ENCODE results near the gene GPRC5D. TPM values are rescaled to one million over a fixed set of nuclear protein-coding genes. Genes with fewer than 3 reads are reported as not detected.

Gene GPRC5D
- total RNA-seq, 1 donor from 2014 or later = not detected

DNA sequence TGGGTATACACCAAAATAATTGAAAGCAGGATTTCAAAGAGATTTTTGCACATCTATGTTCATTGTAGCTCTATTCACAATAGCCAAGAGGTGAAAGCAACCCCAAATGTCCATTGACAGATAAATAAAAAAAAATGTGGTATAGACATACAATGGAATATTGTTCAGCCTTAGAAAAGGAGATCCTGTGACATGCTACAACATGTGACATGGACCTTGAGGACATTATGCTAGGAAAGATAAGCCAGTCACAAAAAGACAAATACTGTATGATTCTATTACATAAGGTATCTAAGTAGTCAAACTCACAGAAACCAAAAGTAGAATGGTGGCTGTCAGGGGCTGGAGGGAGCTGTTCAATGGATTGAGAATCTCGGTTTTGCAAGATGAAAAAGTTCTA, 12.1 kb downstream of the GPRC5D start:
- H3K4me3 ChIP-seq (ENCODE audit: low read depth, low read length) = no peak overlapping the region
- TF ChIP-seq, protein P1, sequence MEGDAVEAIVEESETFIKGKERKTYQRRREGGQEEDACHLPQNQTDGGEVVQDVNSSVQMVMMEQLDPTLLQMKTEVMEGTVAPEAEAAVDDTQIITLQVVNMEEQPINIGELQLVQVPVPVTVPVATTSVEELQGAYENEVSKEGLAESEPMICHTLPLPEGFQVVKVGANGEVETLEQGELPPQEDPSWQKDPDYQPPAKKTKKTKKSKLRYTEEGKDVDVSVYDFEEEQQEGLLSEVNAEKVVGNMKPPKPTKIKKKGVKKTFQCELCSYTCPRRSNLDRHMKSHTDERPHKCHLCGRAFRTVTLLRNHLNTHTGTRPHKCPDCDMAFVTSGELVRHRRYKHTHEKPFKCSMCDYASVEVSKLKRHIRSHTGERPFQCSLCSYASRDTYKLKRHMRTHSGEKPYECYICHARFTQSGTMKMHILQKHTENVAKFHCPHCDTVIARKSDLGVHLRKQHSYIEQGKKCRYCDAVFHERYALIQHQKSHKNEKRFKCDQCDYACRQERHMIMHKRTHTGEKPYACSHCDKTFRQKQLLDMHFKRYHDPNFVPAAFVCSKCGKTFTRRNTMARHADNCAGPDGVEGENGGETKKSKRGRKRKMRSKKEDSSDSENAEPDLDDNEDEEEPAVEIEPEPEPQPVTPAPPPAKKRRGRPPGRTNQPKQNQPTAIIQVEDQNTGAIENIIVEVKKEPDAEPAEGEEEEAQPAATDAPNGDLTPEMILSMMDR (conservative IDR thresholded peaks at IDR 0.05; ENCODE audit: low read depth, low read length) = no peak
- no peak for DNase-seq (ENCODE audit: low read depth)

DNA sequence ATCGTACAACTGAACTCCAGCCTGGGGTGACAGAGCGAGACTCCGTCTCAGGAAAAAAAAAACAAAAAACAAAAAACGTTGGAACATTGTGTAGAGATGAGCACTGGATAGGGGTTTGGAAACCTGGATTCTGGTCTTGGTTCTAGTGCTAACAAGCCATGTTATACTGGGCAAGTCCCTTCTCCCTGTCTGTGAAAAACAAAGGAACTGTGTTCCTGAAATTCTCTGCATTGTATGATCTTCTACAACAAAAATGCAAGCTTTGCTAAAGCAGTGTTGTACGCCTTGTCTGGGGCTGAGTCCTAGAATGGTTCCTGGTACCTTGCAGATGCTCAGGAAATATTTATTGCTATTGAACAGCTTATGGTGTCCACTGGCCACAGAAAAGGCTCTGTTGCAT, 13.4 kb downstream of the GPRC5D start:
- DNase-seq (ENCODE audit: low read depth) = no peak
- H3K4me3 ChIP-seq (ENCODE audit: low read depth, low read length) = no peak overlapping the region
- TF ChIP-seq, protein P1 (conservative IDR thresholded peaks at IDR 0.05; ENCODE audit: low read depth, low read length) = no peak

DNA sequence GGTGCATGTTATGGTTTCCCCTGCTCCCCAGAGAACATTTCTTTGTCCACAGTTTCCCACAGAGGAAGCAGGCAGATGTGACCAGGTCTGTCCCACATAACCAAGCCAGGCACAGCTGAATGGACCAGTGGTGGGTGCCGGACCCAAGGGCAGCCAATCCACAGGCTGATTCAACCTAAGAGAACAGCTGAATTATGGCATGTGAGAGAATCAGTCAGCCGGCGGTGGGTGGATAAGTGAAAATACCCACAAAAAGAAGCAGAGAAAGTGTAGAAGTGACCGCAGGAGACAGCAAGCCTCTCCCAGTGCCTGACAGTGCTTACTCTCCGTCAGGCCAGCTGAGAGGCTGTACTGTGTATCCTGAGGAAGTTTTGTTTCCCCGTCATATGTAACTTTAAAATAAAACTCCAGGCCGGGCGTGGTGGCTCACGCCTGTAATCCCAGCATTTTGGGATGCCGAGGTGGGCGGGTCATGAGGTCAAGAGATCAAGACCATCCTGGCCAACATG, 14.9 kb downstream of the GPRC5D start:
- H3K4me3 ChIP-seq (ENCODE audit: low read depth, low read length) = no peak overlapping the region
- no peak for DNase-seq (ENCODE audit: low read depth)
- TF ChIP-seq, protein P1 (conservative IDR thresholded peaks at IDR 0.05; ENCODE audit: low read depth, low read length) = no peak

DNA sequence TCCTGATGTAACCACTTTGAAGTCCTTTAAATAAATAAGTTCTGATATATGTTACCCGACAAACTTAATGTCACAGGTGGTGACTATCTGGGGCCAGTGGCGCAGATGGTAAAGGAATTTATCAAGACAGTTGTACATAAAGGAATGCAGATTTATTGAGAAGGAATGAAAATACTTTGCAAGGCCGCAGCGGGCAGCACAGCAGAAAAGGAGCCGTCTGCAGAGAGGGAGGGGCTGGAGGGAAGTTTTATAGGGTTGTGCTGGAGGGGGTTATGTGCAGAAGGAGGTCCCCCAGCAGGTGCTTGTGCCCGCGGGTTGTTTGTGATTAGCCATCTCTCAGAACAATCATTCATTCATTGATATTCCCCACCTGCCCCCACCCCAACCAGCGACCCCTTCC, 17.4 kb downstream of the GPRC5D start:
- TF ChIP-seq, protein P1 (conservative IDR thresholded peaks at IDR 0.05; ENCODE audit: low read depth, low read length) = no peak
- no peak overlapping the region for H3K4me3 ChIP-seq (ENCODE audit: low read depth, low read length)
- no peak for DNase-seq (ENCODE audit: low read depth)

DNA sequence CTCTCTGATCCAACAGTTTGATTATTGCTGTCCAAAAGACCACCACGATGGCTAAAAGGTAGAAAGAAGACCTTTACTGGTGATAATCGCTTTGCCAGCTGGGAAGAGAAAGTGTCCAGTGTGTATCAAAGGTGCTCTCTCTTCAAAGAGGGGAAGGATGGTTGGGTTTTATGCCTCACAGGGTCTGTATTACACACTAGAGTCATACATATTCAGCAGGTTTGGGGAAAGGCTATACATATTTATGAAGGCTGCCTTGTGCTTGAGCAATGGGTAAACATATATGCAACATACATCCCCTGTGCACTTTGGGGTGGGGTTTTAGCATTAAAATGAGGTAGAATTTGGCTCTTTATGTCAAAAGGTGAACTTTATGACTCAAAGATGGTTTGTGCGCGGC, 18.2 kb downstream of the GPRC5D start:
- TF ChIP-seq, protein P1 (conservative IDR thresholded peaks at IDR 0.05; ENCODE audit: low read depth, low read length) = no peak
- no peak overlapping the region for H3K4me3 ChIP-seq (ENCODE audit: low read depth, low read length)
- DNase-seq (ENCODE audit: low read depth) = no peak

DNA sequence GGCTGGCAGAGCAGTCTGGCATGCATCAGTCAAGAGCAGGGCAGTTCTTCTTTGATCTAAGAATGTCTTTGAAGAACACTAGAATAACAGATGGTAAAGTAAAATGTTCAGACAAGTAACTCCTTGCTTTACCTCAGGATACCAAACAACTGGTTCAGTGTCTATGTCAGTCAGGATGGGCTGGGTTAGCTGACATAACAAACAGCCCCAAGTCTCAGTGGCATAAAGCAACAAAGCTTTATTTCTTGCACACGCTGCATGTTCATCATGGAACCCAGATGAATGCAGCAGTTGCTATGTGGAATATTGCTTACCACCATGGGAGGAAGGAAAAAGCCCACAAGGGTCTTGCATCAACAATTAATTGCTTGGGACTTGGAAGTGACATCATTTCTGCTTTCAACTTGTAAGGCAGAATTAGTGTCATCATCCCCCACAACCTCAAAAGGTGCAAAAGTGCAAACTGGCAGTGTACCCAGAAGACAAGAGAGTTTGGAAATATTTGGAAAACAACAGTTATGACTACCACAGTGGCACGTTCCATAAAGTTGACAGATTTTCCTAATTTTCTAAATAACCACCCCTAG, 21.2 kb downstream of the GPRC5D start:
- TF ChIP-seq, protein P1 (conservative IDR thresholded peaks at IDR 0.05; ENCODE audit: low read depth, low read length) = no peak
- no peak overlapping the region for H3K4me3 ChIP-seq (ENCODE audit: low read depth, low read length)
- DNase-seq (ENCODE audit: low read depth) = no peak

DNA sequence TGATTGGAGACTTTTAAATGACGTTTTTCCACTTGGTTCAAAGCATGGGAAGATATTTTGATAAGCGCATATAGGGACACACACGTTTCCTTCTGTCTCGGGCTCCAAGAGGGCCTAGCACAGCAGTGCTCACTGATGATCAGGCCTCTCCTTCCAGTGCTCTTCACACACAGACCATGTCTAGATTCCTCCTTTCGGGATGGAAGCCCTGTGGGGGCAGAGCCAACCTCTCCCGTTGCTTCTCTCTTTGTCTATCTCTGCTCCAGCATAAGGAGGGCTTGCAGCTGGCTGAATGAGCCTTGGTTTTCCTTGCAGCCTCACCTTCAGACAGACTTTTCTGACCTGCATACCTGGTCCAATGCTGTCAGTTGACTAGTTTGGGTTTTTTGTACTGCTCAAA, 22.3 kb downstream of the GPRC5D start:
- TF ChIP-seq, protein P1 (conservative IDR thresholded peaks at IDR 0.05; ENCODE audit: low read depth, low read length) = no peak
- no peak for DNase-seq (ENCODE audit: low read depth)
- no peak overlapping the region for H3K4me3 ChIP-seq (ENCODE audit: low read depth, low read length)
